Fibroblast of mammary gland (primary cell): Measurements from ENCODE around the gene KCNMA1.

Experiments used
- DNase-seq: peaks from one replicate; pipeline ENCODE4 v3.0.0-alpha.2; 2010; ENCODE audit warnings: low read depth
- H3K4me3 ChIP-seq: 2 replicates; pipeline ENCODE4 v1.5.1; 2011; ENCODE audit warnings: low read depth, mild to moderate bottlenecking, low read length, moderate library complexity; ENCODE audit not compliant: control insufficient read depth
- TF ChIP-seq, protein P1 (sequence below): conservative IDR thresholded peaks from 2 replicates; pipeline ENCODE4 v1.5.1; 2011; ENCODE audit warnings: low read depth, low read length, inconsistent platforms; ENCODE audit not compliant: control insufficient read depth, insufficient read depth

The KCNMA1 gene

DNA sequence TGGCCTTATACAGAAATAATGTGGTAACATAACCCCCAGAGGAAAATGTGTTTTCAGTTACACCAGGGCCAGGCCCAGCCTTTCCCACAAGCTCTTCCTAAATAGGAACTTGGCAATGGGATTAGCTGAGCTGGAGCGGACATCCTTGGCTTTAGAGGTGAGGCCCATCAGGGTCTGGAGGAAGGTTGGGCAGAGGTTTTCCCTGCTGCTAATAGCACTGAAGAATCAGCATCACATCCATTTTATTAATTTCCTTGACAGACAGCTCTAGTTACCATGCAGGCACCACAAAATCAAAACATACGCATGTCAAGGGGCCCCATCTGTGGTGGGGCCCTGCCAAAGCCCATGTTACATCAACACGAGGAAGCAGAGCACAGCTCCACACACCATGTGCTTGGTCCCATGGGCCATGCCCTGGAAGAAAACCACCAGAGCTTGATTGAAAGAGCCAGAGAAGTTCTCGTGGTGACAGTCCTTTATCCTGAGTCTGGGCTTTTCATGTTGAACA is 566.6 kb downstream of the KCNMA1 start:
- no peak for DNase-seq
- no peak overlapping the region for H3K4me3 ChIP-seq
- TF ChIP-seq, protein P1, sequence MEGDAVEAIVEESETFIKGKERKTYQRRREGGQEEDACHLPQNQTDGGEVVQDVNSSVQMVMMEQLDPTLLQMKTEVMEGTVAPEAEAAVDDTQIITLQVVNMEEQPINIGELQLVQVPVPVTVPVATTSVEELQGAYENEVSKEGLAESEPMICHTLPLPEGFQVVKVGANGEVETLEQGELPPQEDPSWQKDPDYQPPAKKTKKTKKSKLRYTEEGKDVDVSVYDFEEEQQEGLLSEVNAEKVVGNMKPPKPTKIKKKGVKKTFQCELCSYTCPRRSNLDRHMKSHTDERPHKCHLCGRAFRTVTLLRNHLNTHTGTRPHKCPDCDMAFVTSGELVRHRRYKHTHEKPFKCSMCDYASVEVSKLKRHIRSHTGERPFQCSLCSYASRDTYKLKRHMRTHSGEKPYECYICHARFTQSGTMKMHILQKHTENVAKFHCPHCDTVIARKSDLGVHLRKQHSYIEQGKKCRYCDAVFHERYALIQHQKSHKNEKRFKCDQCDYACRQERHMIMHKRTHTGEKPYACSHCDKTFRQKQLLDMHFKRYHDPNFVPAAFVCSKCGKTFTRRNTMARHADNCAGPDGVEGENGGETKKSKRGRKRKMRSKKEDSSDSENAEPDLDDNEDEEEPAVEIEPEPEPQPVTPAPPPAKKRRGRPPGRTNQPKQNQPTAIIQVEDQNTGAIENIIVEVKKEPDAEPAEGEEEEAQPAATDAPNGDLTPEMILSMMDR = no peak

DNA sequence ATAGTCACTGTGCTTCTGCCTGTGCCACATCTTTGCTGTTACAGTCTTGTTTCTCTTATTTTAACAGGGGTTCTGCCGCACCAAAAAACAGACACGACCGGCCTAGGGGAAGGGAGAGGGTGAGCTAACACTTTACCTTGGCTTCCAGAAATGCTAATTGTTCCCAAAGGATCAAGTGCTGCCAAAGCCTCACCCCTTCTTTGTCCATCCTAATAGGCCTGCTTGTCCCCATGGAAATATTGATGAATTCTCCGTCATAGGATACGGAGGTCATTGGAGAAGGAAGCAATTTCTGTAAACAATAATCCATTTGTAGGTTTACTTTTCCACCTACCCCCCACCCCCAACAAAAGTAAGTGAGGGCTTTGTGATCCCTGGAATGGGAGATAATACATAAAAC is 567.3 kb downstream of the KCNMA1 start:
- DNase-seq = no peak
- no peak overlapping the region for H3K4me3 ChIP-seq
- TF ChIP-seq, protein P1 = no peak

DNA sequence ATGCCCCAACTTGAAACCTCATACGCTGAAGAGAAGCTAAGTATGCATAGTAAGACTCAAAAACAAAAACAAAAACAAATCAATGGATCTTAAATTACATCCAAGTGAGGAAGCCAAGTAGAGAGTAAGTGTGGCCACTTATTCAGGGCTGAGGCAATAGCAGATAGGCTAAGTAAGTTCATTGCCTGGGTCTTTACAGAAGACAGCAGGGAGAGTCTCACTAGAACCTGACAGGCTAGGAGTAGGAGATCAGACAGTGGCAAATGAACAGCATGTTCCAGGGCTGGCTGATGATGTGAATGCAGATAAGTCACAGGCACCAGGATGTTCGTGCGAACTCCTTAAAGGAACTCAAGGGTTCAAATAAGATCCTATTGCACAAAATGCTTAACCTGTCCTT is 568.6 kb downstream of the KCNMA1 start:
- TF ChIP-seq, protein P1 = no peak
- no peak overlapping the region for H3K4me3 ChIP-seq
- DNase-seq = no peak

DNA sequence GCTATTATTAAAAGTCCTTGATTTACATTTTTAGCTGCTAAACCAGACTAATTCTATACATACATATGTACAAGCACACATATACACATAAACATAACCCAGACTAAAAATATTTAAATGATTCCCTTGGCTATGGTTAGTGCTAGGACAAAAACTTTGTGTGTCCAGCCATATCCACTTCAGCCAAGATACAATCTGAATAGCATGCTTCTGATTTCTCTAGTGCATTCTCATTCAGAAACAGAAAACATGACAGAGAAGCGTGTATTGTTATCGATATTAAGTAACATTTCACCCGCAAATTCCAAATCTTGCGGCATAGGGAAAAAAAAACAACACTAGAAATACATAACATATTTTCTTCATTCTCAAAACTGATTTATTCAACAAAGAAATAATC is 569.3 kb downstream of the KCNMA1 start:
- DNase-seq = no peak
- TF ChIP-seq, protein P1 = no peak

DNA sequence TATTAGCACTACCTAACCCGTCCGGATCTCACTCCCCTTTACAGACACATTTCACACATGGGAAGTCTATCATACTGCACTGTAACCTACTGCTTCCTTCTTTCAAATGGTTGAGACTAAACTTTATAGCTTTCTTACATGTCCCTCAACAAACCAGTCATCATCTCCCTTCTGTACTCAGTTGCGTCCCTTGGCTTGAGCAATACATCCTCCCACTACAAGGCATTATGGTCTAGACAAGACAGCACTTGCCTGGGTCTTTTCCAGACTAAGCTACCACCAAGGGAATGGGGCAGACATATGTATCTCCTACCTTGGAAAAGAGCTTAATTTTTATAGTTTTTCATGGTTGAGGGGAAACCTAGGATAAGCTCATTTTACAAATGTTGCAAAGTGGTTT is 575.2 kb downstream of the KCNMA1 start:
- H3K4me3 ChIP-seq = no peak overlapping the region
- DNase-seq = no peak
- TF ChIP-seq, protein P1 = no peak

More for the DNA sequence above, 569.3 kb downstream of the KCNMA1 start:
- no peak overlapping the region for H3K4me3 ChIP-seq

DNA sequence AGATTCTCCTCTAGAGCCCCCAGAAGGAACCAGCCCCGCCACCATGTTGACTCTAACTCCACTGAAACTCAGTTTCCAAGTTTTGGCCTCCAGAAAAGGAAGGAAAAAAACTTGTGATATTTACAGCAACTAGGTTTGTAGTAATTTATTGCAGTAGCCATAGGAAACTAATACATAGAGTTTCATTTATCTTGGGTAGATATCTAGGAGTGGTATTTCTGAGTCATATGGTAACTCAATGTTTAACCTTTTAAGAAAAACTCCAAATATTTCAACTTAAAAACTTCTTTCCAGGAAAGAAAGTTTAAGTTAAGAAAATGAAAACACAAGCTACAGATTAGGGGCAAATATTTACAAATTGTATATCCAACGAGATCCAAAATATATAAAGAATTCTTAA is 576.7 kb downstream of the KCNMA1 start:
- TF ChIP-seq, protein P1 = no peak
- H3K4me3 ChIP-seq = no peak overlapping the region
- DNase-seq = no peak

DNA sequence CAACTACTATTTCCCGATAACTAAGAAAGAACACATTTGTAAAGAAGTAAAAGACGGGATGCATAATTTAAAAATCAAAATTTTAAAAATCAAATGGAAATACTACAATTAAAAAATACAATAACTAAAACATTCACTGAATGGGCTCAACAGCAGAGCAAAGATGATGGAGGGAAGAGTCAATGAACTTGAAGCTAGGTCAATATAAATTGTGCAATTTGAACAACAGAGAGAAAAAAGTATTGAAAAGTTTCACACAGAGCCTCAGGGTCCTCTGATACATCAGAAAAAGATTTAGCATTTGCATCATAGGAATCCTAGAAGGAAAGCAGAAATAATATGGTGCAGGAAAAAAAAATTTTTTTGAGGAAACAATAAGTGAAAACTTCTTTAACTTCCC is 581.0 kb downstream of the KCNMA1 start:
- no peak for DNase-seq
- H3K4me3 ChIP-seq = no peak overlapping the region
- TF ChIP-seq, protein P1 = no peak
